ENCODE measurements around the gene AATF. TPM values are rescaled to one million over a fixed set of nuclear protein-coding genes. Genes with fewer than 3 reads are reported as not detected.

Gene AATF
- total RNA-seq, result 21.1 TPM

GRCh38 chr17:36948717-36949460 lies at the start of gene AATF:
TSS of gene AATF (plus strand) at chr17:36948954. CDS start at chr17:36949126, 172 bp downstream.
- Histone ChIP-seq H3K27ac (peak within 1 kb of the TSS; percentile 75), H3K36me3 (peaks cover 0 to 21% of the 10 kb centered on the region in 2 donors), H3K4me1 (peaks cover 25% of the 10 kb centered on the region), H3K4me3 (peak within 1 kb of the TSS; percentile 85 to 95), H3K9me3 (no peaks in the 10 kb centered on the region), H3K27me3 (no peaks in the 10 kb centered on the region)
- peak; percentile 92 to 99 for TF ChIP-seq POLR2AphosphoS5 (IDR thresholded peaks at IDR 0.05; ENCODE audit: insufficient read depth in 1 of 2, low read depth in 1 of 2)
- peak in 1 of 2 donors; percentile 47 for TF ChIP-seq POLR2A (IDR thresholded peaks at IDR 0.05)
- TF ChIP-seq CTCF (IDR thresholded peaks at IDR 0.05), result no peak
- intact Hi-C loops (cut with DNase I), result no loop called here
- peak in 1 of 2 donors; percentile 95 for DNase-seq (ENCODE audit: extremely low spot score in 2 of 2)

GRCh38 chr17:36899250-36900159 lies 49.2 kb upstream of the AATF start:
- no peak for TF ChIP-seq POLR2AphosphoS5 (IDR thresholded peaks at IDR 0.05; ENCODE audit: insufficient read depth in 1 of 2, low read depth in 1 of 2)
- no peak for TF ChIP-seq POLR2A (IDR thresholded peaks at IDR 0.05)
- TF ChIP-seq CTCF (IDR thresholded peaks at IDR 0.05), result no peak
- Histone ChIP-seq H3K27me3 (no peaks in the 10 kb centered on the region), H3K36me3 (no peaks in the 10 kb centered on the region), H3K9me3 (no peaks in the 10 kb centered on the region), H3K4me1 (no peaks in the 10 kb centered on the region), H3K27ac (no peak overlapping the region), H3K4me3 (no peak overlapping the region)
- intact Hi-C loops (cut with DNase I), result no loop called here
- DNase-seq (ENCODE audit: extremely low spot score in 2 of 2), result no peak

GRCh38 chr17:36900160-36900512 lies 48.6 kb upstream of the AATF start:
- Histone ChIP-seq H3K27me3 (no peaks in the 10 kb centered on the region), H3K9me3 (no peaks in the 10 kb centered on the region), H3K27ac (no peak overlapping the region), H3K36me3 (no peaks in the 10 kb centered on the region), H3K4me1 (no peaks in the 10 kb centered on the region), H3K4me3 (no peak overlapping the region)
- TF ChIP-seq POLR2A (IDR thresholded peaks at IDR 0.05), result no peak
- TF ChIP-seq POLR2AphosphoS5 (IDR thresholded peaks at IDR 0.05; ENCODE audit: insufficient read depth in 1 of 2, low read depth in 1 of 2), result no peak
- no peak for TF ChIP-seq CTCF (IDR thresholded peaks at IDR 0.05)
- DNase-seq (ENCODE audit: extremely low spot score in 2 of 2), result no peak
- intact Hi-C loops (cut with DNase I), result no loop called here

GRCh38 chr17:36901506-36901905 lies 47.2 kb upstream of the AATF start:
- no peak for DNase-seq (ENCODE audit: extremely low spot score in 2 of 2)
- Histone ChIP-seq H3K4me1 (no peaks in the 10 kb centered on the region), H3K4me3 (no peak overlapping the region), H3K36me3 (no peaks in the 10 kb centered on the region), H3K9me3 (no peaks in the 10 kb centered on the region), H3K27ac (no peak overlapping the region), H3K27me3 (no peaks in the 10 kb centered on the region)
- intact Hi-C loops (cut with DNase I), result no loop called here
- no peak for TF ChIP-seq CTCF (IDR thresholded peaks at IDR 0.05)

- H3K4me1 ChIP-seq, result no peaks in the 10 kb centered on the region
- H3K4me3 ChIP-seq, result no peak overlapping the region
- TF ChIP-seq CTCF (IDR thresholded peaks at IDR 0.05) (no peak), POLR2A (IDR thresholded peaks at IDR 0.05) (no peak), POLR2AphosphoS5 (IDR thresholded peaks at IDR 0.05; ENCODE audit: insufficient read depth in 1 of 2, low read depth in 1 of 2) (no peak)
- no peaks in the 10 kb centered on the region for H3K36me3 ChIP-seq
- H3K9me3 ChIP-seq, result no peaks in the 10 kb centered on the region
- DNase-seq (ENCODE audit: extremely low spot score in 2 of 2), result no peak
- intact Hi-C loops (cut with DNase I), result no loop called here
- H3K27ac ChIP-seq, result no peak overlapping the region
- no peaks in the 10 kb centered on the region for H3K27me3 ChIP-seq
Observed at GRCh38 chr17:36907407-36907806, 41.3 kb upstream of the AATF start.
